Activated CD8-positive, alpha-beta T cell treated with anti-CD3 and anti-CD28 coated beads for 36 hours (primary cell): Measurements from ENCODE around the gene PUM2. TPM values are rescaled to one million over a fixed set of nuclear protein-coding genes. Genes with fewer than 3 reads are reported as not detected.

Experiments used
- ATAC-seq: fragments of 200-7000 bp; cut with Tn5 transposase; one replicate; pipeline ENCODE4 v1.10.0; 2021; ENCODE audit warnings: mild to moderate bottlenecking, moderate library complexity
- CTCF ChIA-PET: fragments of 350-600 bp; sonication (Branson Sonifier 250); formaldehyde crosslinking; loops from one replicate; lab custom pipeline; 2021; ENCODE audit warnings: antibody characterized with exemption; lab: Charles Lee
- POLR2A ChIA-PET: fragments of 350-600 bp; sonication (Branson Sonifier 250); formaldehyde crosslinking; loops from one replicate; lab custom pipeline; 2021; ENCODE audit warnings: antibody characterized with exemption; lab: Charles Lee
- DNase-seq: peaks from one replicate; pipeline ENCODE4 v3.0.0-alpha.2; 2020
- H3K27ac Mint-ChIP-seq: one replicate; pipeline ENCODE4 v1.8.0; 2021; ENCODE audit warnings: mild to moderate bottlenecking, mixed read lengths
- H3K27me3 Mint-ChIP-seq: one replicate; pipeline ENCODE4 v1.8.0; 2021; ENCODE audit warnings: mixed read lengths
- H3K36me3 Mint-ChIP-seq: one replicate; pipeline ENCODE4 v1.8.0; 2021; ENCODE audit warnings: low read depth, mixed read lengths
- H3K4me1 Mint-ChIP-seq: one replicate; pipeline ENCODE4 v1.8.0; 2021; ENCODE audit warnings: low read depth, mixed read lengths
- H3K4me3 Mint-ChIP-seq: one replicate; pipeline ENCODE4 v1.8.0; 2021; ENCODE audit warnings: mild to moderate bottlenecking, moderate library complexity, mixed read lengths
- H3K9me3 Mint-ChIP-seq: one replicate; pipeline ENCODE4 v1.8.0; 2021; ENCODE audit warnings: mixed read lengths
- intact Hi-C: fragments of 100-400 bp; cut with micrococcal nuclease; formaldehyde crosslinking; loops from one replicate; pipeline ENCODE4 v1.10.0; 2022
- total RNA-seq, 2 experiments: library from RNA; stranded (reverse); gene quantifications; one replicate each; pipeline ENCODE4 v1.2.3, GENCODE V29; 2021
- TF ChIP-seq, protein P1 (sequence below): fragments of 200-600 bp; IDR thresholded peaks from one replicate; pipeline ENCODE4 v1.8.0; 2022; ENCODE audit warnings: antibody characterized with exemption, mild to moderate bottlenecking

Gene PUM2
- total RNA-seq, 2 experiments from 2014 or later: 104 TPM

DNA sequence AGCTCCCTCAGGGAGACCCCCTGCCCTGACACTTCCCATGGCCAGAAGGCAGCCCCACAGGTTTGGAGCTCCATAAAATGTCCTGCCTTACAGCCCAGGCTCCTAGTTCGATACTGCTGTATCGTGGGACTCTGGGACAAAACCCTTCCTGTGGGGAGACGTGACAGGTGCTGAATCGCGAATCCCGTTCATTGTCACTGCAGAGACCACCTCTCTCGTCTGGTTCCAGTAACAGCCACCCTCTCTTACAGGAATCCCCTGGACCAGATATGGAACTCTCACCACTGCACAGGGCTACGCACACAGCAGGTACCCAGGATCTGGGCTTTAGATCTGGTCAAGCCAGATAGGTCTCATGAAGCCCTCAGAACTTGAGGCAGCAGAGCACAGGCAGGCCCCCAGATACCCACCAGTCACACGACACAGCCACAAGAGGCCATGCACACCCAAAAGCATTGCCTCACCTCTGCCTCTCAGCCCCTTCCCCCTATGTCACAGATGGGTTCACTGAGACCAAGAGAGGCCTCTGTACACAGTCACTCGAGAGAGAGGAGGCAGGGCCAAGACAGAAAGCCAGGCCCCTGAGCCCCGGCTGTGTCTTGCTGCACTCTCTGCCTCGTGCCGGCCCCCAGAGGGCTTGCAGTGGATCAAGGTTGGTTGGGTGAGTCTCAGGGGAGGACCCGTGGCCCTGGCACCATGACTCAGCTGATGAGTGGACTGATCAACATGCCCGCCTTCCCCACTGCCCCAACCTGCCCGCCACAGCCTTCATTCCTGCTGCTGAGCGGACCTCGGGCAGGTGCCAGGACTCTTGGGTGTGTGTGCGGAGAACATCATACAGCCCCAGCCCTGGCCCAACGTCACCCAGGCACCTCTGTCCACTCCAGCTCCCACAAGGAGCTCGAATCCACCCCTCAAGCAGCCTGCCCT, 133.3 kb downstream of the PUM2 start:
- ChIA-PET POLR2A (no interaction called here), CTCF (no interaction called here)
- Mint-ChIP-seq H3K4me1 (no peaks in the 10 kb centered on the region), H3K4me3 (no peak overlapping the region), H3K27ac (no peak overlapping the region), H3K36me3 (no peaks in the 10 kb centered on the region), H3K27me3 (peaks cover 22% of the 10 kb centered on the region), H3K9me3 (no peaks in the 10 kb centered on the region)
- DNase-seq: no peak
- no peak for ATAC-seq
- TF ChIP-seq, protein P1, sequence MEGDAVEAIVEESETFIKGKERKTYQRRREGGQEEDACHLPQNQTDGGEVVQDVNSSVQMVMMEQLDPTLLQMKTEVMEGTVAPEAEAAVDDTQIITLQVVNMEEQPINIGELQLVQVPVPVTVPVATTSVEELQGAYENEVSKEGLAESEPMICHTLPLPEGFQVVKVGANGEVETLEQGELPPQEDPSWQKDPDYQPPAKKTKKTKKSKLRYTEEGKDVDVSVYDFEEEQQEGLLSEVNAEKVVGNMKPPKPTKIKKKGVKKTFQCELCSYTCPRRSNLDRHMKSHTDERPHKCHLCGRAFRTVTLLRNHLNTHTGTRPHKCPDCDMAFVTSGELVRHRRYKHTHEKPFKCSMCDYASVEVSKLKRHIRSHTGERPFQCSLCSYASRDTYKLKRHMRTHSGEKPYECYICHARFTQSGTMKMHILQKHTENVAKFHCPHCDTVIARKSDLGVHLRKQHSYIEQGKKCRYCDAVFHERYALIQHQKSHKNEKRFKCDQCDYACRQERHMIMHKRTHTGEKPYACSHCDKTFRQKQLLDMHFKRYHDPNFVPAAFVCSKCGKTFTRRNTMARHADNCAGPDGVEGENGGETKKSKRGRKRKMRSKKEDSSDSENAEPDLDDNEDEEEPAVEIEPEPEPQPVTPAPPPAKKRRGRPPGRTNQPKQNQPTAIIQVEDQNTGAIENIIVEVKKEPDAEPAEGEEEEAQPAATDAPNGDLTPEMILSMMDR: no peak
- intact Hi-C loops: no loop called here

DNA sequence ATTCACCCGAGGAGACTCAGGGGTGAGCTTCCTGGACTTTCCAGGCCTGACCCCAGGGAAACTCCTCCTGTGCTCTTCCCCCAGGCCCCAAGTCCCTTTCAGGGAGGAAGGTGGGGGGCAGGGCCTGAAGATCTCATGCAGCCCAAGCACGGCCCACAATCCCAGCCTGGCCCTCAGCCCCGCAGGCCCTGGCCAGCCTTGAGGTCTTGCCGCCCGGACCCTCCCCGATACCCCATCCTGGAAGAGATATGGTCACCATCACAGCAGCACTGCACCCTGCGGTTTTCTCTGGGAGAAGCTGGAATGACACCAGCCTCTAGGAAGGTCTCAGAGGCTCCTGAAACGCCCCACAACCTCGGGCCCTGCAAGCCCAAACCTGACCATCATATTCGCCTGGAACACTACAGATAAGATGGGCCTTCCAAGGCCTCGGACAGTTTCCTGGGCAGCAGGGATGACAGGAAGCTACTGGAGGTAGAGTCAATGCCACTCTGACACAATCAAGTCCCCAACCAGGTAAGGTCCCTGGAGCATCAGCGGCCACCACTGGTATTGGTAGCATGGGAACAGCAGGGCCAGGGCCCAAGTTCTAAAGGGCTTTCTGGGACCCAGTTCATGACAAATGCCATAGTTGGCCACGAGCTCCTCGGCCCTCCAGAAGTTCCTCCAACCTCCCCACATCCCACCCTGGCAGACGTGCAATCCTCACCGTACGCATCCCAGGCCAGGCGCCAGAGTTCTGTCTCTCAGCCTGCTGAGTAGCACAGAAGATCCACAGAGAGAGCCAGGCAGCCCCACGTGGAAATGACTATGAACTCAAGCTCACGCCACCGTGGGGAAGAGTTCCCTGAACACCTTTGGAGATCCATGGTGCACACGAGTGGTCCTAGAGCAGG, 134.3 kb downstream of the PUM2 start:
- Mint-ChIP-seq H3K27ac (no peak overlapping the region), H3K36me3 (no peaks in the 10 kb centered on the region)
- CTCF ChIA-PET: no interaction called here

DNA sequence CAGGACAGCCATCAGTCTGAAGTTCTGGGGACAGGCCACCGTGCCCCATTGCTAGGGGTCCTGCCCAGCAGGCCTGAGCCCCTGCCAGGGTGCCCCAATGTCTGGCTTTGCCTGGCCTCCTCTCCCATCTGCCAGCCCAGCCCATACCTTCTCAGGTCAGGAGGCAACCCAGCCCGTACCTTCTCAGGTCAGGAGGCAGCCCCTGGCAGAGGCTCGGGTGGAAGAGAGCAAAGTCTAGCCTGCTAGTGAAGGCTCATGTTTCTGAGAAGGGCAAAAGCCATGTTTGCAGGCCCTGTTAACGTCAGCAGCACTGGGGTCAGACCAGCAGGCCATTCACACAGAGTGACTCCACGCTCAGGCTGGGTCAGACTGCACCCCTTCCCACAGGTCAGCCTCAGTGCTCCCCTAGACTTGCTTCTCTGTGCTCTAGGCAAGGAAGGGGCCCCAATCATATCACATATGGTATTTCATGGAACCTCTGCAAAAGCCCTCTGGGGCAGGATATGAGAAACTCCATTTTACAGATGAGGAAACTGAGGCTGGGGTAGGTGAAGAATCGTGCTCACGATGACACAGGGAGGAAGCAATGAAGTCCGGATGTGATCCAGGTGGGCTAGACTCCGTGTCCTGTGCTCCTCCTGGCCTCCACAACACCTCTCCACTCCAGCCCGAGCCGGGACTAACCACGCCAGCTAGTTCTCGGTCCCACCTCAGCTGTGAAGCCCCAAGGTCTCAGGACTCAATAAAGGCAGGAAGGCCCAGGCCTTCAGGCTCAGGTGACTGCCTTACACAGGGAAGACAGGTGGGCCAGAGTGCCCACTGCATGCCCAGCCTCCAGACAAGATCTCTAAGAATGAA, 135.2 kb downstream of the PUM2 start:
- Mint-ChIP-seq H3K4me3 (no peak overlapping the region), H3K27me3 (peaks cover 9% of the 10 kb centered on the region), H3K9me3 (no peaks in the 10 kb centered on the region), H3K36me3 (no peaks in the 10 kb centered on the region), H3K27ac (no peak overlapping the region), H3K4me1 (no peaks in the 10 kb centered on the region)
- TF ChIP-seq, protein P1: no peak
- intact Hi-C loops: no loop called here
- ChIA-PET CTCF (interaction anchor here (1.0 to 1.3 kb wide), 2 partner anchors 10 to 16 kb away, joined by 3 read pairs; partner anchors contain the start of gene SDC1), POLR2A (no interaction called here)
- ATAC-seq (no peak), DNase-seq (no peak)

More for the DNA sequence above, 134.3 kb downstream of the PUM2 start:
- Mint-ChIP-seq H3K4me1 (no peaks in the 10 kb centered on the region), H3K9me3 (no peaks in the 10 kb centered on the region), H3K27me3 (peaks cover 15% of the 10 kb centered on the region), H3K4me3 (no peak overlapping the region)
- DNase-seq (no peak), ATAC-seq (no peak)
- intact Hi-C loops: no loop called here
- POLR2A ChIA-PET: no interaction called here
- TF ChIP-seq, protein P1: no peak

DNA sequence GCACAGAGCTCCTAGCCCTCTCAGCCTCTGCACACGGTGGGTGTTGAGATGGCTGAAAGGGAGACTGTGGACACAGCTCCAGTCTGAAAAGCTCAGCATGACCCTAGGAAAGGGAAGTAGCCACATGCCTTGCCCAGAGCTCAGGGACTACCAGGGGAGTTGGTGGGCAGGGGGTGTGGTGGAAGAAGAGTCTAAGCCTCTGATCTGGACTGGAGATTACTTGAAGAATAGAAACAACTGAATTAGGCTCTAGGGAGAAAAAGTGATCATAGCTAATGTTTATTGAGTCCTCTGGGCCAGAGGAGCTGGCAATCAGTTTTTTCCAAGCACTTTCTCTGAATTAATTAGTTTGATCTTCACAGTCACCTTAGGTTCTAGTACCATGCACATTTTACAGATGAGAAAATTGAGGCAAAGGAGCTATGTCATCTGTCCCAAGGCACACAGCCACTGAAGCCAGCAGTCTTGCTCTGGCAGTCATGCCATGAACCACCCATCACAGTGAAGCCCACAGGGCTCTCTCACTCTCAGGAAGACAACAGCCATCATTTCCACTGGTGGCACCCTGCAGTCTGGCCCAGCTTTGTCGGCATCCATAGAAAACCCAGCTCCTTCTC, 136.0 kb downstream of the PUM2 start:
- Mint-ChIP-seq H3K27ac (no peak overlapping the region), H3K4me1 (no peaks in the 10 kb centered on the region), H3K4me3 (no peak overlapping the region), H3K36me3 (no peaks in the 10 kb centered on the region), H3K9me3 (no peaks in the 10 kb centered on the region), H3K27me3 (peaks cover 3% of the 10 kb centered on the region)
- DNase-seq (no peak), ATAC-seq (no peak)
- TF ChIP-seq, protein P1: no peak
- intact Hi-C loops: no loop called here
- CTCF ChIA-PET: interaction anchor here (1.0 to 1.3 kb wide), 2 partner anchors 11 to 17 kb away, joined by 3 read pairs; partner anchors contain the start of gene SDC1
- POLR2A ChIA-PET: no interaction called here
